Spleen (tissue), 11 donors: ENCODE measurements around the gene PROX1. TPM values are rescaled to one million over a fixed set of nuclear protein-coding genes. Genes with fewer than 3 reads are reported as not detected.

Source experiments
- DNase-seq: peaks from one replicate; pipeline ENCODE4 v3.0.0-alpha.2; 2020
- H3K27ac ChIP-seq, 8 donors: fragments of 200-600 bp; sonication (generic) in 7 of 8; 1 replicate in 4 of 8; 2 replicates in 4 of 8; pipeline versions ENCODE4 v1.5.0 to v1.8.0; 2016 to 2021; ENCODE audit warnings: inconsistent platforms in 4 of 8, mild to moderate bottlenecking in 4 of 8, moderate library complexity in 1 of 8
- H3K27me3 ChIP-seq, 7 donors: fragments of 200-600 bp; sonication (generic) in 6 of 7; replicated peaks in 1 of 7; 1 replicate in 4 of 7; 2 replicates in 3 of 7; pipeline versions ENCODE4 v1.5.0 to v1.8.0; 2016 to 2021; ENCODE audit warnings: inconsistent platforms in 3 of 7, mild to moderate bottlenecking in 1 of 7
- H3K36me3 ChIP-seq, 6 donors: fragments of 200-600 bp; sonication (generic) in 5 of 6; 1 replicate in 4 of 6; 2 replicates in 2 of 6; pipeline versions ENCODE4 v1.5.0 to v1.8.0; 2016 to 2021; ENCODE audit warnings: inconsistent platforms in 2 of 6
- H3K4me1 ChIP-seq, 6 donors: fragments of 200-600 bp; sonication (generic) in 5 of 6; 1 replicate in 3 of 6; 2 replicates in 3 of 6; pipeline versions ENCODE4 v1.5.0 to v1.8.0; 2016 to 2021; ENCODE audit warnings: inconsistent platforms in 3 of 6
- H3K4me3 ChIP-seq, 8 donors: fragments of 200-600 bp; sonication (generic) in 7 of 8; 1 replicate in 4 of 8; 2 replicates in 4 of 8; pipeline versions ENCODE4 v1.5.0 to v1.8.0; 2016 to 2021; ENCODE audit warnings: inconsistent platforms in 4 of 8, mild to moderate bottlenecking in 4 of 8, moderate library complexity in 2 of 8
- H3K9me3 ChIP-seq, 8 donors: fragments of 200-600 bp; sonication (generic) in 7 of 8; 1 replicate in 4 of 8; 2 replicates in 4 of 8; pipeline versions ENCODE4 v1.5.0 to v1.8.0; 2016 to 2021; ENCODE audit warnings: inconsistent platforms in 4 of 8
- POLR2A ChIP-seq, 3 donors: fragments of 450-650 bp; IDR thresholded peaks; one replicate each; pipeline ENCODE4 v1.5.1; 2017; ENCODE audit warnings: antibody characterized with exemption in 3 of 3, mild to moderate bottlenecking in 1 of 3
- POLR2AphosphoS5 ChIP-seq, 3 donors: sonication (generic); formaldehyde crosslinking; IDR thresholded peaks; one replicate each; pipeline ENCODE4 v1.5.1; 2017; ENCODE audit warnings: antibody characterized with exemption in 3 of 3
- WGBS, 5 donors: extraction: QIAGEN DNeasy Blood & Tissue Kit in 3 of 5; methylation state at CpG; one replicate each; pipeline versions ENCODE4 v1.1.5 to v1.1.7; 2013 to 2018; 5-methylcytosine and 5-hydroxymethylcytosine counted together
- intact Hi-C: fragments of 100-400 bp; cut with DNase I; formaldehyde crosslinking; loops from one replicate; pipeline ENCODE4 v1.15.0; 2023; ENCODE audit warnings: low total_unique reads
- polyA plus RNA-seq, 3 donors: library from polyadenylated mRNA; stranded (reverse); fragments of 200-250 nt; gene quantifications; one replicate each; pipeline ENCODE4 v1.2.1, GENCODE V29; 2013
- total RNA-seq, 7 donors: library from RNA; depleted of rRNA in 3 of 7; stranded (reverse); fragments of >200 nt in 3 of 7; fragmentation: NEBNext Ultra II Directional in 4 of 7; extraction: Animal tissue kit (Norgen Biotek cat#: 25700) in 4 of 7; gene quantifications; one replicate each; pipeline versions ENCODE4 v1.1.0 to v1.2.1, GENCODE V29; 2016 to 2021
- TF ChIP-seq, protein P1 (sequence below), 11 experiments: fragments of 200-600 bp in 7 of 11; fragments of 450-650 bp in 4 of 11; sonication (generic) in 4 of 11; IDR thresholded peaks in 8 of 11; conservative IDR thresholded peaks in 3 of 11; 1 replicate in 7 of 11; 2 replicates in 4 of 11; pipeline versions ENCODE4 v1.4.0 to v1.8.0; 2016 to 2021; ENCODE audit warnings: antibody characterized with exemption in 11 of 11, inconsistent platforms in 4 of 11, mild to moderate bottlenecking in 1 of 11
- donor health status: healthy with polysubstance abuse.
- donor health status: DM: no; HTN: no; CAD: no; lungs with moderate emphysema.
- donor health status: DM: no; HTN: no; CAD: no.
- donor health status: Bipolar disorder and iron deficiency.
- donor health status: healthy.
- donor health status: DM: no; HTN: no; CAD: no.
- donor health status: DM: yes; HTN: yes; CAD: no.

Gene PROX1
- total and polyA plus RNA-seq, 10 donors: 0.70 to 114 (median 41.7) TPM

DNA sequence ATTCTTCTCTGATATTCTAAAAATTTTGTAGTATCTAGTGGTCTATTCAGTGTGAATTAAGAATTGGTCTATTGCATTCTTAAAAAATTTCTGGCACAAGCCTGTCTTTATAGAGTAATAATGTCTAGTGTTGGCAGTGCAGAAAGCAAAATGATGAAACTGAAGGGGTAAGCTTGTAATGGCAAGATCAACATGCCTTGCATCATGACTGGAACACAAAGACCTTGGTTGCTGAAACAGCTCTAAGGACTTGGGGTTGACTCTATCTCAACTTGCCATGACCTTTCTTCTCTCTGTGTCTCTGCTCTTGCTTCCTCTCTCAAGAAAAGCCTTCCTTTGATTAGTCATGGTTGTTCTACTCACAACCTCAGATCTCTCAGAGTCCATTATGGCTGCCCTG lies 46.8 kb upstream of the PROX1 start:
- TF ChIP-seq POLR2A (IDR thresholded peaks at IDR 0.05) (no peak), POLR2AphosphoS5 (IDR thresholded peaks at IDR 0.05) (no peak)
- TF ChIP-seq, protein P1, sequence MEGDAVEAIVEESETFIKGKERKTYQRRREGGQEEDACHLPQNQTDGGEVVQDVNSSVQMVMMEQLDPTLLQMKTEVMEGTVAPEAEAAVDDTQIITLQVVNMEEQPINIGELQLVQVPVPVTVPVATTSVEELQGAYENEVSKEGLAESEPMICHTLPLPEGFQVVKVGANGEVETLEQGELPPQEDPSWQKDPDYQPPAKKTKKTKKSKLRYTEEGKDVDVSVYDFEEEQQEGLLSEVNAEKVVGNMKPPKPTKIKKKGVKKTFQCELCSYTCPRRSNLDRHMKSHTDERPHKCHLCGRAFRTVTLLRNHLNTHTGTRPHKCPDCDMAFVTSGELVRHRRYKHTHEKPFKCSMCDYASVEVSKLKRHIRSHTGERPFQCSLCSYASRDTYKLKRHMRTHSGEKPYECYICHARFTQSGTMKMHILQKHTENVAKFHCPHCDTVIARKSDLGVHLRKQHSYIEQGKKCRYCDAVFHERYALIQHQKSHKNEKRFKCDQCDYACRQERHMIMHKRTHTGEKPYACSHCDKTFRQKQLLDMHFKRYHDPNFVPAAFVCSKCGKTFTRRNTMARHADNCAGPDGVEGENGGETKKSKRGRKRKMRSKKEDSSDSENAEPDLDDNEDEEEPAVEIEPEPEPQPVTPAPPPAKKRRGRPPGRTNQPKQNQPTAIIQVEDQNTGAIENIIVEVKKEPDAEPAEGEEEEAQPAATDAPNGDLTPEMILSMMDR (IDR thresholded peaks at IDR 0.05 in 8 of 11, conservative IDR thresholded peaks at IDR 0.05 in 3 of 11): no peak
- no peaks in the 10 kb centered on the region for H3K27me3 ChIP-seq
- H3K4me1 ChIP-seq: no peaks in the 10 kb centered on the region
- H3K4me3 ChIP-seq: no peak overlapping the region
- no peak overlapping the region for H3K27ac ChIP-seq
- peaks cover 0 to 6% (median 0%) of the 10 kb centered on the region in 8 donors for H3K9me3 ChIP-seq
- intact Hi-C loops: no loop called here
- no peak for DNase-seq
- no peaks in the 10 kb centered on the region for H3K36me3 ChIP-seq

- intact Hi-C loops: no loop called here
- H3K9me3 ChIP-seq: peaks cover 0 to 4% (median 0%) of the 10 kb centered on the region in 8 donors
- H3K4me3 ChIP-seq: no peak overlapping the region
- WGBS, 5 donors: 79 to 84% (median 83%) methylated on average over 3 of the region's 3 CpGs
- no peak for DNase-seq
- no peaks in the 10 kb centered on the region for H3K4me1 ChIP-seq
- TF ChIP-seq, protein P1 (IDR thresholded peaks at IDR 0.05 in 8 of 11, conservative IDR thresholded peaks at IDR 0.05 in 3 of 11): no peak
- TF ChIP-seq POLR2AphosphoS5 (IDR thresholded peaks at IDR 0.05) (no peak), POLR2A (IDR thresholded peaks at IDR 0.05) (no peak)
- H3K27ac ChIP-seq: no peak overlapping the region
- H3K27me3 ChIP-seq: no peaks in the 10 kb centered on the region
- no peaks in the 10 kb centered on the region for H3K36me3 ChIP-seq
Measured at GRCh38 chr1:213942061-213942460, 45.7 kb upstream of the PROX1 start.

GRCh38 chr1:213947200-213947801 lies 40.5 kb upstream of the PROX1 start:
- TF ChIP-seq POLR2AphosphoS5 (IDR thresholded peaks at IDR 0.05) (no peak), POLR2A (IDR thresholded peaks at IDR 0.05) (no peak)
- TF ChIP-seq, protein P1 (IDR thresholded peaks at IDR 0.05 in 8 of 11, conservative IDR thresholded peaks at IDR 0.05 in 3 of 11): no peak
- Histone ChIP-seq H3K36me3 (no peaks in the 10 kb centered on the region), H3K9me3 (no peaks in the 10 kb centered on the region), H3K4me1 (no peaks in the 10 kb centered on the region), H3K27me3 (no peaks in the 10 kb centered on the region), H3K27ac (no peak overlapping the region), H3K4me3 (no peak overlapping the region)
- DNase-seq: no peak
- 53 to 66% (median 60%) methylated on average over 6 of the region's 6 CpGs for WGBS, 5 donors
- intact Hi-C loops: no loop called here

DNA sequence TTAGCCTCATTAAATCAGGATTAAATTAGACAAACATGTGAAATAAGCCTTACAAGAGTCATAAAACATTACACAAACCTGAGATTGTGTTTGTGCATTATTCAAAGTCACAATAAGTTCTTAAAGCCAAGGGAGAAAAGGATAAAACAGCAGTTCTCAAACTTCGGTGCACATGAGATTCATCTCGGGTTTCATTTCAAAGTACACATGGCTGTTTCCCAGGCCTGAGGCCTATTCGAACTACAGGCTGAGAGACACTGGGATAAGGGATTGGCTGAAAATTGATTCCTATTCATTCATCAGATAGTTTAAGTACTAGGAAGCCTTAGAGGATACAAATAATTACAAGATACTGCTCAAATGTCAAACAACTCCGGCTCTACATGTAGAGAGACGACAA lies 35.9 kb upstream of the PROX1 start:
- Histone ChIP-seq H3K27ac (no peak overlapping the region), H3K27me3 (no peaks in the 10 kb centered on the region), H3K4me3 (no peak overlapping the region), H3K4me1 (no peaks in the 10 kb centered on the region), H3K9me3 (no peaks in the 10 kb centered on the region), H3K36me3 (no peaks in the 10 kb centered on the region)
- no peak for TF ChIP-seq POLR2AphosphoS5 (IDR thresholded peaks at IDR 0.05)
- TF ChIP-seq POLR2A (IDR thresholded peaks at IDR 0.05): no peak
- TF ChIP-seq, protein P1 (IDR thresholded peaks at IDR 0.05 in 8 of 11, conservative IDR thresholded peaks at IDR 0.05 in 3 of 11): no peak
- intact Hi-C loops: no loop called here
- WGBS, 5 donors: 84 to 91% (median 88%) methylated on average over 5 of the region's 5 CpGs
- no peak for DNase-seq
